ENCODE measurements around the gene OVOL3.
"Not testable (repeated sequence)": the region's sequence is repeated elsewhere in the genome, so short reads cannot be mapped to it uniquely, and the experiment has no call there.

Gene OVOL3

GRCh38 chr19:36110487-36111199, at the start of gene OVOL3:
TSS of gene OVOL3 (plus strand) at chr19:36111143. CDS start at chr19:36111203, 60 bp downstream.
- in situ Hi-C loops (cut with MboI; ENCODE audit: low sequenced_read_pairs): no loop called here

- in situ Hi-C loops (cut with MboI; ENCODE audit: low sequenced_read_pairs): no loop called here
Measured at GRCh38 chr19:36061367-36061766, 49.6 kb upstream of the OVOL3 start.

- in situ Hi-C loops (cut with MboI; ENCODE audit: low sequenced_read_pairs): no loop called here
Measured at GRCh38 chr19:36064826-36065225, 46.1 kb upstream of the OVOL3 start.

GRCh38 chr19:36067681-36068080, 43.3 kb upstream of the OVOL3 start:
- in situ Hi-C loops (cut with MboI; ENCODE audit: low sequenced_read_pairs): no loop called here

- in situ Hi-C loops (cut with MboI; ENCODE audit: low sequenced_read_pairs): not testable (repeated sequence)
Measured at GRCh38 chr19:36068810-36069499, 42.0 kb upstream of the OVOL3 start.

GRCh38 chr19:36072081-36072480, 38.9 kb upstream of the OVOL3 start:
- in situ Hi-C loops (cut with MboI; ENCODE audit: low sequenced_read_pairs): no loop called here

GRCh38 chr19:36073121-36073876, 37.6 kb upstream of the OVOL3 start:
- in situ Hi-C loops (cut with MboI; ENCODE audit: low sequenced_read_pairs): no loop called here

- in situ Hi-C loops (cut with MboI; ENCODE audit: low sequenced_read_pairs): no loop called here
Measured at GRCh38 chr19:36079389-36079945, 31.5 kb upstream of the OVOL3 start.

- in situ Hi-C loops (cut with MboI; ENCODE audit: low sequenced_read_pairs): no loop called here
Measured at GRCh38 chr19:36081385-36081784, 29.6 kb upstream of the OVOL3 start.

GRCh38 chr19:36081894-36082293, 29.0 kb upstream of the OVOL3 start:
- in situ Hi-C loops (cut with MboI; ENCODE audit: low sequenced_read_pairs): no loop called here

GRCh38 chr19:36082916-36083315, 28.0 kb upstream of the OVOL3 start:
- in situ Hi-C loops (cut with MboI; ENCODE audit: low sequenced_read_pairs): no loop called here

- in situ Hi-C loops (cut with MboI; ENCODE audit: low sequenced_read_pairs): no loop called here
Measured at GRCh38 chr19:36084231-36085009, 26.5 kb upstream of the OVOL3 start.

- in situ Hi-C loops (cut with MboI; ENCODE audit: low sequenced_read_pairs): no loop called here
Measured at GRCh38 chr19:36086326-36086725, 24.6 kb upstream of the OVOL3 start.

- in situ Hi-C loops (cut with MboI; ENCODE audit: low sequenced_read_pairs): no loop called here
Measured at GRCh38 chr19:36089847-36090246, 21.1 kb upstream of the OVOL3 start.

- in situ Hi-C loops (cut with MboI; ENCODE audit: low sequenced_read_pairs): no loop called here
Measured at GRCh38 chr19:36090910-36091695, 19.8 kb upstream of the OVOL3 start.

GRCh38 chr19:36092566-36092965, 18.4 kb upstream of the OVOL3 start:
- in situ Hi-C loops (cut with MboI; ENCODE audit: low sequenced_read_pairs): no loop called here

- in situ Hi-C loops (cut with MboI; ENCODE audit: low sequenced_read_pairs): no loop called here
Measured at GRCh38 chr19:36093146-36093662, 17.7 kb upstream of the OVOL3 start.

- in situ Hi-C loops (cut with MboI; ENCODE audit: low sequenced_read_pairs): no loop called here
Measured at GRCh38 chr19:36093687-36094086, 17.3 kb upstream of the OVOL3 start.

- in situ Hi-C loops (cut with MboI; ENCODE audit: low sequenced_read_pairs): no loop called here
Measured at GRCh38 chr19:36097036-36097435, 13.9 kb upstream of the OVOL3 start.

All from HL-60/S4 (cell line).